Measurements from ENCODE around the gene NCK2.

GRCh38 chr2:105845976-105846375 lies 101.3 kb downstream of the NCK2 start:
- TF ChIP-seq CTCF (IDR thresholded peaks at IDR 0.05; ENCODE audit: low read length) (no peak), EZH2phosphoT487 (IDR thresholded peaks at IDR 0.05; ENCODE audit: low read length) (no peak)

All from MM.1S (cell line).